ENCODE data around the gene HOXB8. TPM values are rescaled to one million over a fixed set of nuclear protein-coding genes. Genes with fewer than 3 reads are reported as not detected.
A peak's percentile ranks its signal among the peaks of the same experiment; 100 is the strongest.

Gene HOXB8
- total RNA-seq, 1 donor from 2014 or later = not detected

DNA sequence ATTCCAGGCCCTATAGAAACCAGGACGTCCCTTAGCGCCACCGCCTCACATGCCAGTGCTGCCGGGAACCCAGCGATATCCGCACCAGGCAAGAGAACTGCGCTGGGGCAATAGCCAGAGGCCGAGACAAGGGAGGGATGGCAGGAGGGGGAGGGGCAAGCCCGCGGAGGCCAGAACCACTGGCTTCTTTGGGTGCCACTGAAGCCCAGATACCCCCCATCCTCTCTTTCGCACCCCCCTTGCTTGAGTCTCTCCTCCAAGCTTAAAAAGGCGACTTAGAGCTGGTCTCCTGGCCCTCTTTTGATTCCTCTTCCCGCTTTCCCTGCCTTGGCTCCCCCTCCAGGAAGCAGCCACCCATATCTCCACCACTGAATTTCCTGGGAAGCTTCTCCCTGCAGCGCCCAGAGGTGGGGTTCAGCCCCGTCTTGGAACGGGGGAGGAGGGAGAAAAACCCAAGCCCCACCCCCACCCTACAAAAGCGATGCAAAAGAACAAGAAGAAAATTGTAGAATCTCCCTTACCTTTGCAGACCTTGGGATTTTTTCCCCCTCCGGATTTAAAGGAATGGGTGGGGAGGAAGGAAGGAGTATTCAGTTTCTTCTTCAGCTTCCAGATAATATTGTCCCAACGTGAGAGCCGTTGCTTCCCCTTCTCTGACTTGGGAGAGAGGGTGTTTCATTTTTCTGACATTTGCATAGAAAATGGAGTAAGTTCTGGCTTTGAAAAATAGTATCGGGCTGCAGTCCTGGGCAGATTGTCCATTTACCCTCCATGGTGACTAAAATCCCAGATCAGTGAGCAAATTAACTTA is 10.9 kb downstream of the HOXB8 start:
- no peak for DNase-seq (ENCODE audit: extremely low spot score in 2 of 2)
- H3K27me3 ChIP-seq = no peaks in the 10 kb centered on the region
- TF ChIP-seq POLR2A (IDR thresholded peaks at IDR 0.05) (no peak), POLR2AphosphoS5 (IDR thresholded peaks at IDR 0.05; ENCODE audit: insufficient read depth in 1 of 2, low read depth in 1 of 2) (no peak)
- TF ChIP-seq, protein P1, sequence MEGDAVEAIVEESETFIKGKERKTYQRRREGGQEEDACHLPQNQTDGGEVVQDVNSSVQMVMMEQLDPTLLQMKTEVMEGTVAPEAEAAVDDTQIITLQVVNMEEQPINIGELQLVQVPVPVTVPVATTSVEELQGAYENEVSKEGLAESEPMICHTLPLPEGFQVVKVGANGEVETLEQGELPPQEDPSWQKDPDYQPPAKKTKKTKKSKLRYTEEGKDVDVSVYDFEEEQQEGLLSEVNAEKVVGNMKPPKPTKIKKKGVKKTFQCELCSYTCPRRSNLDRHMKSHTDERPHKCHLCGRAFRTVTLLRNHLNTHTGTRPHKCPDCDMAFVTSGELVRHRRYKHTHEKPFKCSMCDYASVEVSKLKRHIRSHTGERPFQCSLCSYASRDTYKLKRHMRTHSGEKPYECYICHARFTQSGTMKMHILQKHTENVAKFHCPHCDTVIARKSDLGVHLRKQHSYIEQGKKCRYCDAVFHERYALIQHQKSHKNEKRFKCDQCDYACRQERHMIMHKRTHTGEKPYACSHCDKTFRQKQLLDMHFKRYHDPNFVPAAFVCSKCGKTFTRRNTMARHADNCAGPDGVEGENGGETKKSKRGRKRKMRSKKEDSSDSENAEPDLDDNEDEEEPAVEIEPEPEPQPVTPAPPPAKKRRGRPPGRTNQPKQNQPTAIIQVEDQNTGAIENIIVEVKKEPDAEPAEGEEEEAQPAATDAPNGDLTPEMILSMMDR (IDR thresholded peaks at IDR 0.05) = no peak

DNA sequence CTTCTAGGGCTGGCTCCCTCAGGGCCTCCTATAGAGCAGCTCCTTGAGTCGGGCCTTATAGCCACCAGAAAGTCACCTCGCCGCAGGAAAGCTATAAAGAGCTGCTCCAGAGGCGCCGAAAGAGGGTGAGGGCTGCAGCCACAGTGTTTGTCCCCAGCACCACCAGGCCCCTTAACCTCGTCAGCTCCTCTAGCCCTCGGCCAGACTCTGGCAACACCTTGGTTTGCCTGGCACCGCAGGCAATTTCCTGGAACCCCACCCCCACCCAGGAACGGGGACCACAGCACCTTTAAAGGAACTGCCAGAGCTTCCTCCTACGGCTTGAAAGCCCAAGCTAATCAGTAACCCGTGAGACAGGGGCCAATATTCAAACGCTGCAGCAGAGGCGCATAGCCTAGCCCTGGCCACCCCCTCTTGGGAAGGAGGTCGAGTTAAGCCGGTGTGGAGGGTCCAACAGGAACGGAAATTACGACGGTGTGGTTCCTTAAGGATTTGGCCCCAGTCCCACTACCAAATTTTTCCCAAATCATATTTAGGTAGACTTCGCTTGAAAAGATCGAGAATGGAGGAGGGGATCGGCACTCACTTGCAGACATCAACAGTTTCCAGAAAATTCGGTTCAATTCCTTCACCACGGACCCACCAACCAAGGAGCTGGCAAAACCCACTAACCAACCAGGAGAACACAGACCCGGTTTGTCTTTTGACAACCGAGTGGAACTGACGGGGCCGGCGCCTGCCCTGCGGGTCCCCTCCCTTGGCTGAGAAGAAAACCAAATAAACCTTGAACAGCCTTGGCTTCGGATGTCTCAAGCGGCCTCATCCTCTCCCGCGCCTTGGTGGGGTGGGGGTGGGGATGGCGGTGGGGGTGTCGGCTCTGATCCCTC is 13.3 kb downstream of the HOXB8 start:
- no peak for TF ChIP-seq POLR2AphosphoS5 (IDR thresholded peaks at IDR 0.05; ENCODE audit: insufficient read depth in 1 of 2, low read depth in 1 of 2)
- TF ChIP-seq, protein P1 (IDR thresholded peaks at IDR 0.05) = no peak
- TF ChIP-seq POLR2A (IDR thresholded peaks at IDR 0.05) = no peak
- H3K36me3 ChIP-seq = no peaks in the 10 kb centered on the region
- H3K4me3 ChIP-seq = peak overlapping the region; percentile 39 to 41
- H3K4me1 ChIP-seq = peaks cover 32% of the 10 kb centered on the region
- H3K27ac ChIP-seq = no peak overlapping the region
- no peak for DNase-seq (ENCODE audit: extremely low spot score in 2 of 2)
- H3K27me3 ChIP-seq = no peaks in the 10 kb centered on the region
- H3K9me3 ChIP-seq = no peaks in the 10 kb centered on the region
- intact Hi-C loops (cut with DNase I) = no loop called here

More for the DNA sequence above, 10.9 kb downstream of the HOXB8 start:
- no peaks in the 10 kb centered on the region for H3K36me3 ChIP-seq
- peak overlapping the region; percentile 39 to 41 for H3K4me3 ChIP-seq
- peaks cover 13% of the 10 kb centered on the region for H3K4me1 ChIP-seq
- H3K9me3 ChIP-seq = no peaks in the 10 kb centered on the region
- intact Hi-C loops (cut with DNase I) = no loop called here
- H3K27ac ChIP-seq = peak overlapping the region; percentile 67

DNA sequence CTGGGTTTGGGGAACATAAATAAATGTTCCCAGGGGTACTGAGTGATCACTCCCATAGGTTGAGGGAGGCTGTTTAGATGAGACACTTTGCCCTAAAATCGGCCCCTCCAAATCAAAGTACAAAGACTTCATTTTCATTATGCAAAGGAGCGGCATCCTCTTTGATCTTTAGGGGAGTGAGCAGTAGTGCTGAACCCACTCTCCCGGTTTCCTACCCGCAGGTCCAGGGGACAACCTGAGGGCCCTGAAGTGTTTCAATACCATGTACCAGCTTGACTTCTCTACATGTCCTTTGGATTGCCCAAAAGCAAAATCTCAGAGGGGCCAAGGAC is 13.9 kb downstream of the HOXB8 start:
- H3K27me3 ChIP-seq = no peaks in the 10 kb centered on the region
- intact Hi-C loops (cut with DNase I) = no loop called here
- peaks cover 34% of the 10 kb centered on the region for H3K4me1 ChIP-seq
- H3K36me3 ChIP-seq = no peaks in the 10 kb centered on the region
- TF ChIP-seq POLR2A (IDR thresholded peaks at IDR 0.05) (no peak), POLR2AphosphoS5 (IDR thresholded peaks at IDR 0.05; ENCODE audit: insufficient read depth in 1 of 2, low read depth in 1 of 2) (no peak)
- TF ChIP-seq, protein P1 (IDR thresholded peaks at IDR 0.05) = no peak
- no peak overlapping the region for H3K4me3 ChIP-seq
- H3K9me3 ChIP-seq = no peaks in the 10 kb centered on the region
- DNase-seq (ENCODE audit: extremely low spot score in 2 of 2) = no peak
- H3K27ac ChIP-seq = no peak overlapping the region

DNA sequence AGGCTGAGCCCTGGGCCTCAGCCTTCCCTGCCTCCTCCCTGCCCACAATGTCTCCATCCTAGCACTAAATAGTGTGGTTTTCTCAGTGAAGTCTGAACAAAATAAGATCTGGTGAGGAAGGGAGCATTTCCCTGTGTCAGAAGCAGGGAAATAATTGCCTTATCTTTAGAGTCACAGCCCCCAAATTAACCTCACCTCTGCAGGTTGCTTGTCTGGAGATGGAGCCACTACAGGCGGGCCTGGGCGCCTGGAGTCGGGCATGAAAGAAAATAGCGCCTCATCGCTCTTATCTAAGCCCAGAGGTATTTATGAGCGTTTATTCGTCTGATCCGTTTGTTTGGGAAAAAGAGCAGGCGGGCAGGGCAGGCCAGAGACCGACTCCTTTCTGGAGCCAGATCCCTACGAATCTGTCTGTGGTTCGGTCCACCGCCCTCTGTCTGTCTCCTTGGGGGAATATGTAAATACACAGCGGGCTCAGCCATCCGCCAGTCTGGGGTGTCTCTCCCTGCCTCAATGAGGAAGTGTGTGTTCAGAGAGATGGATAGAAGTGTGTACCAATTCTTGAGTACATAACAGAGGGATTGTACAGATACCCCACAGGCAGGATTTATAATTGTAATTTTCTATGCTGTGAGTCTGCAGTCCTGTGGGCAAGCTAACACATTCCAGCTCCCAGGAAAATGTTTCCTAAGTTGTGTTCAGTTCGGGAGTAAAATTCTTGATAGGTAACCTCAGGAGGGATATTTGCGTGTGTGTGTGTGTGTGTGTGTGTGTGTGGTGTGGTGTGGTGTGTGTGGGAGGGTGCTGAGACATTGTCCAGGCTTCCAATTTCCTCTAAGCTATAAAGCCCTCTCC is 14.6 kb downstream of the HOXB8 start:
- Histone ChIP-seq H3K4me1 (peaks cover 37% of the 10 kb centered on the region), H3K27ac (no peak overlapping the region), H3K36me3 (no peaks in the 10 kb centered on the region), H3K4me3 (no peak overlapping the region), H3K9me3 (no peaks in the 10 kb centered on the region), H3K27me3 (no peaks in the 10 kb centered on the region)
- intact Hi-C loops (cut with DNase I) = no loop called here
- TF ChIP-seq, protein P1 (IDR thresholded peaks at IDR 0.05) = no peak
- TF ChIP-seq POLR2AphosphoS5 (IDR thresholded peaks at IDR 0.05; ENCODE audit: insufficient read depth in 1 of 2, low read depth in 1 of 2) (no peak), POLR2A (IDR thresholded peaks at IDR 0.05) (no peak)
- no peak for DNase-seq (ENCODE audit: extremely low spot score in 2 of 2)
